Type B pancreatic cell (in vitro differentiated cells): ENCODE results near the gene SMIM9. TPM values are rescaled to one million over a fixed set of nuclear protein-coding genes. Genes with fewer than 3 reads are reported as not detected.

ENCODE experiments used
- DNase-seq: peaks from one replicate; pipeline ENCODE4 v3.0.0; 2021; ENCODE audit warnings: mixed read lengths; ENCODE audit not compliant: unreplicated experiment; ENCODE audit errors: extremely low spot score
- H3K27ac Mint-ChIP-seq: 2 replicates; pipeline ENCODE4 v1.8.0; 2021; ENCODE audit warnings: mild to moderate bottlenecking, mixed read lengths
- H3K27me3 Mint-ChIP-seq: 2 replicates; pipeline ENCODE4 v1.8.0; 2021; ENCODE audit warnings: mixed read lengths
- H3K36me3 Mint-ChIP-seq: 2 replicates; pipeline ENCODE4 v1.8.0; 2021; ENCODE audit warnings: mixed read lengths
- H3K4me1 Mint-ChIP-seq: one replicate; pipeline ENCODE4 v1.8.0; 2021; ENCODE audit warnings: mixed read lengths; ENCODE audit not compliant: unreplicated experiment
- H3K4me3 Mint-ChIP-seq: 2 replicates; pipeline ENCODE4 v1.8.0; 2021; ENCODE audit warnings: mild to moderate bottlenecking, mixed read lengths
- H3K9me3 Mint-ChIP-seq: 2 replicates; pipeline ENCODE4 v1.8.0; 2021; ENCODE audit warnings: mixed read lengths
- total RNA-seq: library from RNA; stranded (reverse); gene quantifications from 2 replicates; pipeline ENCODE4 v1.2.1, GENCODE V29; 2021; ENCODE audit warnings: low replicate concordance
- TF ChIP-seq, protein P1 (sequence below): fragments of 200-600 bp; sonication (generic); conservative IDR thresholded peaks from 2 replicates; pipeline ENCODE4 v1.5.0; 2021; ENCODE audit warnings: antibody characterized with exemption, mild to moderate bottlenecking

Gene SMIM9
- total RNA-seq, 1 donor from 2014 or later, result not detected

DNA sequence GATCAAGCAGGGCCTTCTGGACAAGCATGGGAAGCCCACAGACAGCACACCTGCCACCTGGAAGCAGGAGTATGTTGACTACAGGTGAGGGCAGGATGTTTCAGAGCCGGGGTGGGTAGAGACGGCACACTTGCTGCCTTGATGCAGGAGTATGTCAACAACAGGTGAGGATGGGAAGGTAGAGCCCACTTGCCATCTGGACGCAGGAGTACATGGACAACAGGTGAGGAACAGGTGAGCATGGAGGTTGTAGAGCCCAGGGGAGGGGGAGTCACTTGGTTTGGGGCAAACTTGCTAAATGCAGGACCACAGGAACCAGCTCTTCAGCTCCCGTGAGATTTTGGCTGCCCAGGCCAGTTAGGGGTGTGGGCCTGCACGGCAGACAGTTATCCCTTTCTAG is 59.8 kb downstream of the SMIM9 start:
- Mint-ChIP-seq H3K36me3 (peaks cover 44% of the 10 kb centered on the region), H3K9me3 (peaks cover 5% of the 10 kb centered on the region), H3K27me3 (no peaks in the 10 kb centered on the region), H3K4me3 (no peak overlapping the region), H3K4me1 (no peaks in the 10 kb centered on the region), H3K27ac (no peak overlapping the region)
- no peak for DNase-seq
- TF ChIP-seq, protein P1, sequence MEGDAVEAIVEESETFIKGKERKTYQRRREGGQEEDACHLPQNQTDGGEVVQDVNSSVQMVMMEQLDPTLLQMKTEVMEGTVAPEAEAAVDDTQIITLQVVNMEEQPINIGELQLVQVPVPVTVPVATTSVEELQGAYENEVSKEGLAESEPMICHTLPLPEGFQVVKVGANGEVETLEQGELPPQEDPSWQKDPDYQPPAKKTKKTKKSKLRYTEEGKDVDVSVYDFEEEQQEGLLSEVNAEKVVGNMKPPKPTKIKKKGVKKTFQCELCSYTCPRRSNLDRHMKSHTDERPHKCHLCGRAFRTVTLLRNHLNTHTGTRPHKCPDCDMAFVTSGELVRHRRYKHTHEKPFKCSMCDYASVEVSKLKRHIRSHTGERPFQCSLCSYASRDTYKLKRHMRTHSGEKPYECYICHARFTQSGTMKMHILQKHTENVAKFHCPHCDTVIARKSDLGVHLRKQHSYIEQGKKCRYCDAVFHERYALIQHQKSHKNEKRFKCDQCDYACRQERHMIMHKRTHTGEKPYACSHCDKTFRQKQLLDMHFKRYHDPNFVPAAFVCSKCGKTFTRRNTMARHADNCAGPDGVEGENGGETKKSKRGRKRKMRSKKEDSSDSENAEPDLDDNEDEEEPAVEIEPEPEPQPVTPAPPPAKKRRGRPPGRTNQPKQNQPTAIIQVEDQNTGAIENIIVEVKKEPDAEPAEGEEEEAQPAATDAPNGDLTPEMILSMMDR, result no peak

Other genes starting within 250 kb of the SMIM9 start
- gene CTAG1A, start 249.5 kb downstream of the SMIM9 start, total RNA-seq, result not detected in 2 replicates
- not detected in 2 replicates for gene CTAG1B, start 215.4 kb downstream of the SMIM9 start, total RNA-seq
- gene CTAG2, start 181.1 kb downstream of the SMIM9 start, total RNA-seq, result not detected in 2 replicates
- gene GAB3, start 83.6 kb downstream of the SMIM9 start, total RNA-seq, result 0.19 TPM in 1 of 2 replicates, not detected in the other
- gene DKC1, start 71.8 kb downstream of the SMIM9 start, total RNA-seq, result 52.0 and 62.7 TPM in 2 replicates
- gene MPP1, start 29.2 kb downstream of the SMIM9 start, total RNA-seq, result 10.4 and 13.8 TPM in 2 replicates
- 16.1 and 20.7 TPM in 2 replicates for gene F8A1, start 51.7 kb upstream of the SMIM9 start, total RNA-seq
- gene F8, start 188.1 kb upstream of the SMIM9 start, total RNA-seq, result 1.1 and 1.3 TPM in 2 replicates
- gene FUNDC2, start 192.2 kb upstream of the SMIM9 start, total RNA-seq, result 65.0 and 76.5 TPM in 2 replicates
- 5.7 and 7.1 TPM in 2 replicates for gene CMC4, start 236.5 kb upstream of the SMIM9 start, total RNA-seq
- gene MTCP1, start 236.5 kb upstream of the SMIM9 start, total RNA-seq, result 10.2 and 19.0 TPM in 2 replicates
- gene BRCC3, start 236.8 kb upstream of the SMIM9 start, total RNA-seq, result 29.8 TPM in 2 replicates